OCI-LY7 (cell line): Measurements from ENCODE around the gene SYNJ2.

Experiments
- CTCF ChIP-seq: fragments of 200-600 bp; sonication (generic); conservative IDR thresholded peaks from 2 replicates; pipeline ENCODE4 v1.5.1; 2014; ENCODE audit warnings: mild to moderate bottlenecking, antibody characterized with exemption, low read length, moderate library complexity, mixed read lengths
- EZH2phosphoT487 ChIP-seq: fragments of 200-600 bp; sonication (generic); IDR thresholded peaks from 2 replicates; pipeline ENCODE4 v1.6.1; 2018; ENCODE audit warnings: low read depth, borderline replicate concordance, mild to moderate bottlenecking, mixed run types, antibody characterized with exemption, low read length, moderate library complexity, mixed read lengths

- TF ChIP-seq CTCF = no peak
- TF ChIP-seq EZH2phosphoT487 = no peak
Measured at GRCh38 chr6:158024566-158025297, 43.1 kb downstream of the SYNJ2 start.
